Measurements from ENCODE around the gene SERPINB3.
"Not testable (repeated sequence)": the region's sequence is repeated elsewhere in the genome, so short reads cannot be mapped to it uniquely, and the experiment has no call there.

DNA sequence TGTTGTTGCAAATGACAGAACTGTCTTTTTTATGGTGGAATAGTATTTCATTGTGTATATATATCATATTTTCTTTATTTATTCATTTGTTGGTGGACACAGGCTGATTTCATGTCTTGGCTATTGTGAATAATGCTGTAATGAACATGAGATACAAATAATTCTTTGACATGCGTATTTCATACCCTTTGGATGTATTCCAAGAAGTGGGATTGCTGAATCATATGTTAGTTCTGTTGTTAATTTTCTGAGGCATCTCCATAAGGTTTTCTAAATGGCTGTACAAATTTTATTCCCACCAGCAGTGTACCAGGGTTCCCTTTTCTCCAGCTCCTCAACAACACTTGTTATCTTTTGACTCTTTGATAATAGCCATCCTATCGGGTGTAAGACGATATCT lies 11.4 kb downstream of the SERPINB3 start:
- TF ChIP-seq, protein P1, sequence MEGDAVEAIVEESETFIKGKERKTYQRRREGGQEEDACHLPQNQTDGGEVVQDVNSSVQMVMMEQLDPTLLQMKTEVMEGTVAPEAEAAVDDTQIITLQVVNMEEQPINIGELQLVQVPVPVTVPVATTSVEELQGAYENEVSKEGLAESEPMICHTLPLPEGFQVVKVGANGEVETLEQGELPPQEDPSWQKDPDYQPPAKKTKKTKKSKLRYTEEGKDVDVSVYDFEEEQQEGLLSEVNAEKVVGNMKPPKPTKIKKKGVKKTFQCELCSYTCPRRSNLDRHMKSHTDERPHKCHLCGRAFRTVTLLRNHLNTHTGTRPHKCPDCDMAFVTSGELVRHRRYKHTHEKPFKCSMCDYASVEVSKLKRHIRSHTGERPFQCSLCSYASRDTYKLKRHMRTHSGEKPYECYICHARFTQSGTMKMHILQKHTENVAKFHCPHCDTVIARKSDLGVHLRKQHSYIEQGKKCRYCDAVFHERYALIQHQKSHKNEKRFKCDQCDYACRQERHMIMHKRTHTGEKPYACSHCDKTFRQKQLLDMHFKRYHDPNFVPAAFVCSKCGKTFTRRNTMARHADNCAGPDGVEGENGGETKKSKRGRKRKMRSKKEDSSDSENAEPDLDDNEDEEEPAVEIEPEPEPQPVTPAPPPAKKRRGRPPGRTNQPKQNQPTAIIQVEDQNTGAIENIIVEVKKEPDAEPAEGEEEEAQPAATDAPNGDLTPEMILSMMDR (IDR thresholded peaks at IDR 0.05) = not testable (repeated sequence)
- TF ChIP-seq POLR2A (IDR thresholded peaks at IDR 0.05) = not testable (repeated sequence)
